ENCODE results near the gene SLC6A3. TPM values are rescaled to one million over a fixed set of nuclear protein-coding genes. Genes with fewer than 3 reads are reported as not detected.
A peak's percentile ranks its signal among the peaks of the same experiment; 100 is the strongest.

Gene SLC6A3
- total RNA-seq, 2 experiments from 2014 or later, result not detected

- H3K9me2 ChIP-seq (ENCODE audit: insufficient read depth, low read length), result no peaks in the 10 kb centered on the region
- H3K36me3 ChIP-seq (ENCODE audit: insufficient read depth, low read length), result no peaks in the 10 kb centered on the region
- H2AFZ ChIP-seq (ENCODE audit: low read length), result no peak overlapping the region
- CTCF ChIA-PET (ENCODE audit: unreplicated experiment), result interaction anchor here (0.6 kb wide), 1 partner anchor 89 kb away, joined by 4 read pairs; no protein-coding TSS in a partner anchor
- no peaks in the 10 kb centered on the region for H3K79me2 ChIP-seq (ENCODE audit: insufficient read depth, low read depth, low read length)
- H3K27ac ChIP-seq (ENCODE audit: low read depth, low read length, poor library complexity, severe bottlenecking), result no peak overlapping the region
- no peaks in the 10 kb centered on the region for H4K20me1 ChIP-seq (ENCODE audit: insufficient read depth, low read length)
- peak; percentile 56 for DNase-seq (ENCODE audit: low spot score)
- intact Hi-C loops (cut with micrococcal nuclease; ENCODE audit: unreplicated experiment), result no loop called here
- TF ChIP-seq EZH2phosphoT487 (IDR thresholded peaks at IDR 0.05; ENCODE audit: borderline replicate concordance, low read depth, low read length) (no peak), CTCF (conservative IDR thresholded peaks at IDR 0.05; ENCODE audit: low read length) (no peak)
- H3K4me1 ChIP-seq (ENCODE audit: insufficient read depth, low read length, poor library complexity, severe bottlenecking), result no peaks in the 10 kb centered on the region
- no TSS peak for BruUV-seq (replicated peaks)
- POLR2A ChIA-PET, result no interaction called here
- H3K9me3 ChIP-seq (ENCODE audit: low read length), result no peaks in the 10 kb centered on the region
- no peak overlapping the region for H3K4me2 ChIP-seq (ENCODE audit: low read length)
- no peak overlapping the region for H3K4me3 ChIP-seq (ENCODE audit: low read depth, low read length, poor library complexity, severe bottlenecking)
Observed at GRCh38 chr5:1414311-1415058, 30.8 kb downstream of the SLC6A3 start.

- H3K9me3 ChIP-seq (ENCODE audit: low read length), result no peaks in the 10 kb centered on the region
- no peak overlapping the region for H2AFZ ChIP-seq (ENCODE audit: low read length)
- no peak overlapping the region for H3K27ac ChIP-seq (ENCODE audit: low read depth, low read length, poor library complexity, severe bottlenecking)
- ChIA-PET CTCF (ENCODE audit: unreplicated experiment) (no interaction called here), POLR2A (no interaction called here)
- H4K20me1 ChIP-seq (ENCODE audit: insufficient read depth, low read length), result no peaks in the 10 kb centered on the region
- no peak for TF ChIP-seq EZH2phosphoT487 (IDR thresholded peaks at IDR 0.05; ENCODE audit: borderline replicate concordance, low read depth, low read length)
- no peaks in the 10 kb centered on the region for H3K79me2 ChIP-seq (ENCODE audit: insufficient read depth, low read depth, low read length)
- intact Hi-C loops (cut with micrococcal nuclease; ENCODE audit: unreplicated experiment), result no loop called here
- no peaks in the 10 kb centered on the region for H3K36me3 ChIP-seq (ENCODE audit: insufficient read depth, low read length)
- no peaks in the 10 kb centered on the region for H3K9me2 ChIP-seq (ENCODE audit: insufficient read depth, low read length)
- no peak for DNase-seq (ENCODE audit: low spot score)
- H3K4me1 ChIP-seq (ENCODE audit: insufficient read depth, low read length, poor library complexity, severe bottlenecking), result no peaks in the 10 kb centered on the region
- no peak overlapping the region for H3K4me2 ChIP-seq (ENCODE audit: low read length)
- no TSS peak for BruUV-seq (replicated peaks)
- H3K4me3 ChIP-seq (ENCODE audit: low read depth, low read length, poor library complexity, severe bottlenecking), result no peak overlapping the region
Observed at GRCh38 chr5:1413611-1414241, 31.5 kb downstream of the SLC6A3 start.

- no peak for TF ChIP-seq CTCF (conservative IDR thresholded peaks at IDR 0.05; ENCODE audit: low read length)
- TF ChIP-seq EZH2phosphoT487 (IDR thresholded peaks at IDR 0.05; ENCODE audit: borderline replicate concordance, low read depth, low read length), result no peak
- no peak for DNase-seq (ENCODE audit: low spot score)
- no peak overlapping the region for H3K4me3 ChIP-seq (ENCODE audit: low read depth, low read length, poor library complexity, severe bottlenecking)
- ChIA-PET CTCF (ENCODE audit: unreplicated experiment) (no interaction called here), POLR2A (no interaction called here)
- no peaks in the 10 kb centered on the region for H3K9me2 ChIP-seq (ENCODE audit: insufficient read depth, low read length)
- intact Hi-C loops (cut with micrococcal nuclease; ENCODE audit: unreplicated experiment), result no loop called here
- H3K4me2 ChIP-seq (ENCODE audit: low read length), result no peak overlapping the region
- H3K36me3 ChIP-seq (ENCODE audit: insufficient read depth, low read length), result no peaks in the 10 kb centered on the region
- no peak overlapping the region for H3K27ac ChIP-seq (ENCODE audit: low read depth, low read length, poor library complexity, severe bottlenecking)
- no peaks in the 10 kb centered on the region for H3K4me1 ChIP-seq (ENCODE audit: insufficient read depth, low read length, poor library complexity, severe bottlenecking)
- no peak overlapping the region for H2AFZ ChIP-seq (ENCODE audit: low read length)
- no peaks in the 10 kb centered on the region for H4K20me1 ChIP-seq (ENCODE audit: insufficient read depth, low read length)
- no TSS peak for BruUV-seq (replicated peaks)
- H3K79me2 ChIP-seq (ENCODE audit: insufficient read depth, low read depth, low read length), result no peaks in the 10 kb centered on the region
- H3K9me3 ChIP-seq (ENCODE audit: low read length), result no peaks in the 10 kb centered on the region
Observed at GRCh38 chr5:1413211-1413610, 32.0 kb downstream of the SLC6A3 start.

All from OCI-LY7 (cell line).